Posterior cingulate gyrus (tissue), 11 donors: ENCODE data around the gene TRIM69.
A peak's percentile ranks its signal among the peaks of the same experiment; 100 is the strongest.
"Not testable (repeated sequence)": the region's sequence is repeated elsewhere in the genome, so short reads cannot be mapped to it uniquely, and the experiment has no call there.

ENCODE experiments used
- DNase-seq, 10 donors: peaks; one replicate each; pipeline versions ENCODE4 v3.0.0 to v3.0.0-alpha.2; 2020 to 2021; ENCODE audit warnings: mixed read lengths in 3 of 10
- intact Hi-C: fragments of 100-400 bp; cut with DNase I; formaldehyde crosslinking; loops from one replicate; pipeline ENCODE4 v1.15.1; 2023

The TRIM69 gene

GRCh38 chr15:44736181-44736765 is at the start of gene TRIM69:
Gene TRIM69 (plus strand): TSS chr15:44736528. CDS start chr15:44736705, 177 bp downstream.
- intact Hi-C loops, result loop anchor here (2.0 kb wide), 1 partner anchor 71 kb away; no protein-coding TSS in a partner anchor
- no peak for DNase-seq

GRCh38 chr15:44689318-44689717 is 47.0 kb upstream of the TRIM69 start:
- DNase-seq, intact Hi-C loops: not testable (repeated sequence)

GRCh38 chr15:44690245-44690644 is 46.1 kb upstream of the TRIM69 start:
- DNase-seq, intact Hi-C loops: not testable (repeated sequence)

GRCh38 chr15:44692659-44693058 is 43.7 kb upstream of the TRIM69 start:
- intact Hi-C loops, result no loop called here
- no peak for DNase-seq

- DNase-seq, result no peak
- intact Hi-C loops, result no loop called here
These were observed 41.9 kb upstream of the TRIM69 start for GRCh38 chr15:44694416-44694815.

- no peak for DNase-seq
- intact Hi-C loops, result no loop called here
These were observed 41.0 kb upstream of the TRIM69 start for GRCh38 chr15:44695294-44695693.

GRCh38 chr15:44697014-44697413 is 39.3 kb upstream of the TRIM69 start:
- no peak for DNase-seq
- intact Hi-C loops, result no loop called here

- DNase-seq, result no peak
- intact Hi-C loops, result no loop called here
These were observed 37.7 kb upstream of the TRIM69 start for GRCh38 chr15:44698641-44699040.

- intact Hi-C loops, DNase-seq: not testable (repeated sequence)
These were observed 35.7 kb upstream of the TRIM69 start for GRCh38 chr15:44700676-44701075.

GRCh38 chr15:44705986-44706385 is 30.3 kb upstream of the TRIM69 start:
- intact Hi-C loops, result no loop called here

GRCh38 chr15:44706401-44706800 is 29.9 kb upstream of the TRIM69 start:
- intact Hi-C loops, result no loop called here

More at GRCh38 chr15:44705986-44706385, 30.3 kb upstream of the TRIM69 start:
- no peak for DNase-seq

GRCh38 chr15:44706946-44707636 is 29.2 kb upstream of the TRIM69 start:
- no peak for DNase-seq
- intact Hi-C loops, result no loop called here

More at GRCh38 chr15:44706401-44706800, 29.9 kb upstream of the TRIM69 start:
- no peak for DNase-seq

GRCh38 chr15:44710236-44711095 is 25.9 kb upstream of the TRIM69 start:
- DNase-seq, result no peak
- intact Hi-C loops, result loop anchor here (2.0 kb wide), 1 partner anchor 18 kb away; no protein-coding TSS in a partner anchor

- intact Hi-C loops, result loop anchor here (2.0 kb wide), 1 partner anchor 18 kb away; no protein-coding TSS in a partner anchor
These were observed 25.1 kb upstream of the TRIM69 start, which contains the start of the genes B2M and PATL2 for GRCh38 chr15:44711096-44711742. Gene B2M (plus strand): TSS chr15:44711517. CDS start chr15:44711547, 30 bp downstream. Gene PATL2 (minus strand): TSS chr15:44711323. CDS start chr15:44676490, 34,833 bp downstream.

GRCh38 chr15:44711743-44712345 is 24.5 kb upstream of the TRIM69 start:
- DNase-seq, result peak in 7 of 10 donors; percentile 12 to 87 (median 39)
- intact Hi-C loops, result loop anchor here (2.0 kb wide), 1 partner anchor 17 kb away; no protein-coding TSS in a partner anchor

More at GRCh38 chr15:44711096-44711742, 25.1 kb upstream of the TRIM69 start, which contains the start of the genes B2M and PATL2:
- peak; percentile 89 to 99 (median 96) for DNase-seq

- DNase-seq, result peak in 4 of 10 donors; percentile 17 to 82 (median 36)
- intact Hi-C loops, result no loop called here
These were observed 23.9 kb upstream of the TRIM69 start for GRCh38 chr15:44712346-44713005.

GRCh38 chr15:44713006-44713966 is 23.0 kb upstream of the TRIM69 start:
- no peak for DNase-seq

More at GRCh38 chr15:44713006-44713966, 23.0 kb upstream of the TRIM69 start:
- intact Hi-C loops, result no loop called here
